ENCODE data around the gene OR9A4.

Gene OR9A4

DNA sequence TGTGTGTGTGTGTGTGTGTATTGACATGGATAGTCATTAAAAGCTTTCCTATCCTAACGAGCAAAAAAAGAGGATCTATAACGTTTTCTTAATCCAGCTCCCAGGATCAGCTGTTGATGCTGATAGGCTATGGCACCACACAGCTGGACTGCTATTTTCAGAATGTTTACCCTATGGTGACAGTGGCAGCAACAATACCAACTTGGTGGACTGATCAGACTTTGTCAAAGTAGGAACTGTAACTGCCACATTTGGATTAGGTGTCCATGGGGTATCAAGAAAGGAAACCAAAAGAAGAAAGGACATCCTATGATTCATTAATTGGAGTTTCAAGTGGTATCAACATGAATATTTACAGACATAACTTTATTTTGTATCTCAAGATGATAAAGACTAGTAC, 33.3 kb downstream of the OR9A4 start:
- DNase-seq: no peak

- no peak for DNase-seq
These were observed 33.7 kb downstream of the OR9A4 start for GRCh38 chr7:141949911-141950310.

- no peak for DNase-seq
These were observed 34.6 kb downstream of the OR9A4 start for GRCh38 chr7:141950806-141951205.

DNA sequence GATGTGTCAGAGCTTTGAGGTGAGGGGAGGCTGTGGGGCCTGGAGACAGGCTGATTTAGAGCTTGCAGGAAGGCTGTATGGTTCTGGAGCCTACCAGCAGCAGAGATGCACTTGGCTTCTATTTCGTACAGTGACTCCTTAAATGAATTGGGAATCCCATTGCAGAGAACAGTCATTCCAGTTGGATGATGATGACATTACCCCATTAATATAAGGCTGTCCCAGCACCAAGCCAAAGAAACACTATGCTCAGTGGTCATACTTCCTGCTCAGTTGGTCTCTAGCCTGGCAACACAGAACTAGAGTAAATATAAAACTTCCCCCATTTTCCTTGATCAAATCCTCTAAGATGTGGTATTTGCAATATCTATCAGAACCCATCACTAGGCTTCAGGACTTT, 36.3 kb downstream of the OR9A4 start:
- no peak for DNase-seq

- DNase-seq: no peak
These were observed 38.1 kb downstream of the OR9A4 start for GRCh38 chr7:141954334-141954733.

GRCh38 chr7:141956084-141956483, 39.9 kb downstream of the OR9A4 start:
- DNase-seq: no peak

GRCh38 chr7:141960687-141961422, 44.7 kb downstream of the OR9A4 start:
- DNase-seq: no peak

Data from activated CD4-positive, alpha-beta T cell treated with anti-CD3 and anti-CD28 coated beads, Interleukin-2, amount 50 U/mL, for 16 hours (primary cell).